CD4-positive, alpha-beta memory T cell (primary cell): ENCODE data around the gene TMTC3. TPM values are rescaled to one million over a fixed set of nuclear protein-coding genes. Genes with fewer than 3 reads are reported as not detected.
"Not testable (repeated sequence)": the region's sequence is repeated elsewhere in the genome, so short reads cannot be mapped to it uniquely, and the experiment has no call there.

Experiments
- CTCF ChIA-PET: fragments of 350-600 bp; sonication (Branson Sonifier 250); formaldehyde crosslinking; loops from one replicate; lab custom pipeline; 2021; ENCODE audit warnings: inconsistent platforms; ENCODE audit not compliant: partially characterized antibody; lab: Charles Lee
- POLR2A ChIA-PET: fragments of 350-600 bp; sonication (Branson Sonifier 250); formaldehyde crosslinking; loops from one replicate; lab custom pipeline; 2021; ENCODE audit not compliant: partially characterized antibody; lab: Charles Lee
- DNase-seq, 5 donors: peaks; one replicate each; pipeline versions ENCODE4 v3.0.0 to v3.0.0-alpha.2; 2020 to 2022; ENCODE audit warnings: mixed read lengths in 1 of 5
- H3K27ac ChIP-seq: one replicate; pipeline ENCODE4 v1.7.0; 2013; ENCODE audit warnings: low read depth, low read length
- H3K27me3 ChIP-seq: 2 replicates; pipeline ENCODE4 v1.7.0; 2013; ENCODE audit warnings: mild to moderate bottlenecking, low read length, moderate library complexity; ENCODE audit not compliant: insufficient read depth
- H3K36me3 ChIP-seq: 2 replicates; pipeline ENCODE4 v1.7.0; 2013; ENCODE audit warnings: mild to moderate bottlenecking, low read length, moderate library complexity; ENCODE audit not compliant: insufficient read depth
- H3K4me1 ChIP-seq: 2 replicates; pipeline ENCODE4 v1.7.0; 2013; ENCODE audit warnings: mild to moderate bottlenecking, low read length, moderate library complexity; ENCODE audit not compliant: insufficient read depth
- H3K4me3 ChIP-seq, 2 donors: one replicate each; pipeline ENCODE4 v1.7.0; 2013; ENCODE audit warnings: low read length in 2 of 2, mild to moderate bottlenecking in 1 of 2
- H3K9me3 ChIP-seq, 2 donors: one replicate each; pipeline ENCODE4 v1.7.0; 2013; ENCODE audit warnings: low read length in 2 of 2, control low read depth in 1 of 2; ENCODE audit not compliant: control insufficient read depth in 1 of 2
- H3K27ac Mint-ChIP-seq, 7 donors: one replicate each; pipeline ENCODE4 v1.8.0; 2020 to 2021; ENCODE audit warnings: mixed read lengths in 7 of 7, mild to moderate bottlenecking in 6 of 7, inconsistent platforms in 3 of 7, moderate library complexity in 3 of 7
- H3K27me3 Mint-ChIP-seq, 2 donors: one replicate each; pipeline ENCODE4 v1.8.0; 2020 to 2021; ENCODE audit warnings: mixed read lengths in 2 of 2
- H3K36me3 Mint-ChIP-seq, 2 donors: one replicate each; pipeline ENCODE4 v1.8.0; 2020 to 2021; ENCODE audit warnings: mixed read lengths in 2 of 2, inconsistent platforms in 1 of 2, mild to moderate bottlenecking in 1 of 2
- H3K4me1 Mint-ChIP-seq, 4 donors: one replicate each; pipeline ENCODE4 v1.8.0; 2020 to 2021; ENCODE audit warnings: mixed read lengths in 4 of 4, mild to moderate bottlenecking in 1 of 4
- H3K4me3 Mint-ChIP-seq, 8 donors: one replicate each; pipeline ENCODE4 v1.8.0; 2020 to 2021; ENCODE audit warnings: mixed read lengths in 8 of 8, mild to moderate bottlenecking in 7 of 8, moderate library complexity in 6 of 8, inconsistent platforms in 3 of 8
- H3K9me3 Mint-ChIP-seq, 8 donors: one replicate each; pipeline ENCODE4 v1.8.0; 2020 to 2021; ENCODE audit warnings: mixed read lengths in 8 of 8, mild to moderate bottlenecking in 5 of 8, inconsistent platforms in 3 of 8, moderate library complexity in 1 of 8
- intact Hi-C: fragments of 100-400 bp; cut with micrococcal nuclease; formaldehyde crosslinking; loops from one replicate; pipeline ENCODE4 v1.15.1; 2023
- polyA plus RNA-seq, 2 donors: library from polyadenylated mRNA; unstranded; fragments of 300-500 nt; fragmentation: Illumina TruSeq; gene quantifications; one replicate each; pipeline ENCODE4 v1.2.3, GENCODE V29; 2021
- total RNA-seq, 2 experiments: library from RNA; stranded (reverse); gene quantifications; one replicate each; pipeline ENCODE4 v1.2.3, GENCODE V29; 2021

The TMTC3 gene
- total and polyA plus RNA-seq, 4 experiments from 2014 or later, result 1.9 to 15.2 (median 6.8) TPM

- intact Hi-C loops, result no loop called here
- H3K9me3 ChIP-seq, result no peaks in the 10 kb centered on the region
- no peak overlapping the region for H3K27ac ChIP-seq
- H3K4me1 ChIP-seq, result no peaks in the 10 kb centered on the region
- POLR2A ChIA-PET, result no interaction called here
- no peaks in the 10 kb centered on the region for H3K27me3 ChIP-seq
- Mint-ChIP-seq H3K9me3 (peaks cover 0 to 9% (median 0%) of the 10 kb centered on the region in 8 donors), H3K4me1 (no peaks in the 10 kb centered on the region), H3K36me3 (peaks cover 5 to 10% of the 10 kb centered on the region in 2 donors), H3K4me3 (no peak overlapping the region), H3K27me3 (no peaks in the 10 kb centered on the region), H3K27ac (no peak overlapping the region)
- H3K36me3 ChIP-seq, result no peaks in the 10 kb centered on the region
- no peak for DNase-seq
- H3K4me3 ChIP-seq, result no peak overlapping the region
- CTCF ChIA-PET, result no interaction called here
Observed at GRCh38 chr12:88200029-88200428, 57.9 kb downstream of the TMTC3 start.

- no peaks in the 10 kb centered on the region for H3K27me3 ChIP-seq
- CTCF ChIA-PET, result no interaction called here
- Mint-ChIP-seq H3K27me3 (peaks cover 0 to under 1% of the 10 kb centered on the region in 2 donors), H3K9me3 (peaks cover 0 to 9% (median 0%) of the 10 kb centered on the region in 8 donors), H3K4me3 (no peak overlapping the region), H3K4me1 (no peaks in the 10 kb centered on the region), H3K27ac (no peak overlapping the region), H3K36me3 (peaks cover 0 to 1% of the 10 kb centered on the region in 2 donors)
- intact Hi-C loops, result no loop called here
- H3K36me3 ChIP-seq, result no peaks in the 10 kb centered on the region
- no peak overlapping the region for H3K27ac ChIP-seq
- no peaks in the 10 kb centered on the region for H3K4me1 ChIP-seq
- POLR2A ChIA-PET, result no interaction called here
- H3K9me3 ChIP-seq, result no peaks in the 10 kb centered on the region
- DNase-seq, result no peak
- no peak overlapping the region for H3K4me3 ChIP-seq
Observed at GRCh38 chr12:88202500-88202899, 60.4 kb downstream of the TMTC3 start.

DNA sequence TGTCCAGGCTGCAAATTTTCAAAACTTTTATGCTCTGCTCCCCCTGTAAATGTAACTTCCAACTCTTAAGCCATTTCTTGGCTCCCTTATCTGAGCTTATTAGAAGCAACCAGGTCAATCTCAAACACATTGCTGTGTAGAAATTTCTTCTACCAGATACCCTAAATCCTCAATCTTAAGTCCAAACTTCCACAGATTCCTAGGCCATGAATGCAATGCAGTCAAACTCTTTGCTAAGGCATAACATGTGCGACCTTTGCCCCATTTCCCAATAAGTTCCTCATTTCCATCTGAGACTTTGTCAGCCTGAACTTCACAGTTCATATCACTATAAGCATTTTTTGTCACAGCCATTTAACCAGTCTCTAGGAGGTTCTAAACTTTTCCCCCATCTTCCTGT, 64.5 kb downstream of the TMTC3 start:
- no peak for DNase-seq
- Histone ChIP-seq H3K9me3 (no peaks in the 10 kb centered on the region), H3K36me3 (no peaks in the 10 kb centered on the region), H3K27me3 (no peaks in the 10 kb centered on the region), H3K4me3 (no peak overlapping the region), H3K4me1 (no peaks in the 10 kb centered on the region), H3K27ac (no peak overlapping the region)
- intact Hi-C loops, result no loop called here
- H3K36me3 Mint-ChIP-seq, result peaks cover 0 to 5% of the 10 kb centered on the region in 2 donors
- no peaks in the 10 kb centered on the region for H3K4me1 Mint-ChIP-seq
- peaks cover 8 to 32% (median 25%) of the 10 kb centered on the region in 8 donors for H3K9me3 Mint-ChIP-seq
- no peak overlapping the region for H3K27ac Mint-ChIP-seq
- ChIA-PET POLR2A (no interaction called here), CTCF (no interaction called here)
- peaks cover 0 to 7% of the 10 kb centered on the region in 2 donors for H3K27me3 Mint-ChIP-seq
- H3K4me3 Mint-ChIP-seq, result no peak overlapping the region

DNA sequence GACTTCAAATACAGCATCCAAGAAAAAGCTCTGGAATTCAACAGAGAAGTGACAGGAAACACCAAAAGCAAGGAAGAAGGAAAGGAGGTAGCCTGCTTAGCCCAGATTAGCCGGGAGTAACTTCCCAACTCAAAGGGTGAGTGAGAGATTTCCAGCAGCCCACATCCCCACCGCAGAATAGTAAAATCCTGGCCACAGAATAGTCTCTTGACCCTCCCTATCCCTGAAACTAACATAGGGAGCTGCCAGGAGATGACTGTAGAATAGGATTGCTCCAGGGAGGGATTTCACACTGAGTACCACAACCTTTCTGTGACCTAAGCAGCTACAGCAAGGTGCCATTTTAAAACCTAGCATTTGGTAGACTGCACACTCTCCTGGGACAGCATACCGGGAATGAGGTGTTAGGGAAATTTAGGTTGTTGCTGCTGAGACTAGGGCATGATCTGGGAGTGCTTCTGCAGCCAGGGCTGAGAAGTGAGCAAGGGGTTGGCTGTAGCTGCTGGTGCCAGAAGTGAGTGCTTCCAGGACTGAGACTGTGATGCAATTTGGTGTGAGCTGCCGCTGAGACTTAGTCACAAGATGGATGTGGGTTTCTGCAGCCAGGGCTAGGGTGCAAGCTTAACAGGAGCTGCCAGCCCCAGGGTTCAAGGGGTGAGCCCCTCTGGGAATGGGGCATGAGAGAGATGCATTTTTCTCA, 66.0 kb downstream of the TMTC3 start:
- Histone ChIP-seq H3K4me1 (no peaks in the 10 kb centered on the region), H3K9me3 (peaks cover 0 to 3% of the 10 kb centered on the region in 2 donors), H3K27ac (no peak overlapping the region), H3K27me3 (no peaks in the 10 kb centered on the region), H3K4me3 (no peak overlapping the region), H3K36me3 (no peaks in the 10 kb centered on the region)
- intact Hi-C loops, result no loop called here
- no peak for DNase-seq
- Mint-ChIP-seq H3K36me3 (peaks cover 0 to 5% of the 10 kb centered on the region in 2 donors), H3K27me3 (peaks cover 2 to 7% of the 10 kb centered on the region in 2 donors), H3K27ac (no peak overlapping the region), H3K4me3 (no peak overlapping the region), H3K4me1 (no peaks in the 10 kb centered on the region), H3K9me3 (peaks cover 10 to 43% (median 34%) of the 10 kb centered on the region in 8 donors)
- ChIA-PET POLR2A (no interaction called here), CTCF (no interaction called here)

DNA sequence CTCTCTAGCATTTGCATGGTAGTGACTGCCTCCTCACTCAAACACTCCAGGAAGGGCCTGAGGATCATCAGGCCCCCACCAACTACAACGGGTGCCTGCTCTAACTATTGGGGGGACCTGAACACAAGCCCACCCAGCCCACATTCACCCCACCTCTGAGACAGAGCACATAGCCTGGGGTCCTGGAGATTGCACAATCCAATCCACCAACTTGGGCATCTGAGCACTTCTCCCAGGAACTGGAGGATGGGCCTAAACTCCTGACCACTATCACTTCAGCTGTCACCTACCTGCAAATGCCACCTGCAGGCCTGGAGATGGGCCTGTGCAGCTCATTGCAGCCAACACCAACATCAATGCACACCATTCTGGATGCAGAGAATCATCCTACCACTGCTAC, 66.6 kb downstream of the TMTC3 start:
- ChIA-PET POLR2A (no interaction called here), CTCF (no interaction called here)
- peaks cover 2 to 7% of the 10 kb centered on the region in 2 donors for H3K27me3 Mint-ChIP-seq
- no peak overlapping the region for H3K27ac Mint-ChIP-seq
- H3K4me1 Mint-ChIP-seq, result no peaks in the 10 kb centered on the region
- no peak overlapping the region for H3K4me3 ChIP-seq
- H3K27ac ChIP-seq, result no peak overlapping the region
- peaks cover 10 to 46% (median 37%) of the 10 kb centered on the region in 8 donors for H3K9me3 Mint-ChIP-seq
- peaks cover 0 to 3% of the 10 kb centered on the region in 2 donors for H3K9me3 ChIP-seq
- H3K4me3 Mint-ChIP-seq, result no peak overlapping the region
- no peaks in the 10 kb centered on the region for H3K4me1 ChIP-seq
- H3K36me3 Mint-ChIP-seq, result peaks cover 0 to 5% of the 10 kb centered on the region in 2 donors
- H3K27me3 ChIP-seq, result no peaks in the 10 kb centered on the region
- DNase-seq, result no peak
- H3K36me3 ChIP-seq, result no peaks in the 10 kb centered on the region
- intact Hi-C loops, result no loop called here

GRCh38 chr12:88210311-88210710, 68.2 kb downstream of the TMTC3 start:
- POLR2A ChIA-PET, H3K36me3 ChIP-seq, H3K27me3 ChIP-seq, H3K27me3 Mint-ChIP-seq, H3K4me3 Mint-ChIP-seq, H3K4me3 ChIP-seq, H3K27ac Mint-ChIP-seq, H3K36me3 Mint-ChIP-seq, CTCF ChIA-PET, H3K9me3 ChIP-seq, H3K4me1 ChIP-seq, H3K27ac ChIP-seq, H3K4me1 Mint-ChIP-seq, DNase-seq, intact Hi-C loops: not testable (repeated sequence)
- peaks cover 10 to 51% (median 46%) of the 10 kb centered on the region in 8 donors for H3K9me3 Mint-ChIP-seq

GRCh38 chr12:88218293-88218692, 76.2 kb downstream of the TMTC3 start:
- no peaks in the 10 kb centered on the region for H3K9me3 ChIP-seq
- Mint-ChIP-seq H3K27ac (no peak overlapping the region), H3K4me3 (no peak overlapping the region), H3K27me3 (peaks cover 0 to 1% of the 10 kb centered on the region in 2 donors), H3K4me1 (no peaks in the 10 kb centered on the region), H3K9me3 (peaks cover 0 to 43% (median 25%) of the 10 kb centered on the region in 8 donors), H3K36me3 (no peaks in the 10 kb centered on the region)
- H3K4me3 ChIP-seq, result no peak overlapping the region
- no peaks in the 10 kb centered on the region for H3K27me3 ChIP-seq
- no peak overlapping the region for H3K27ac ChIP-seq
- H3K4me1 ChIP-seq, result no peaks in the 10 kb centered on the region
- no peaks in the 10 kb centered on the region for H3K36me3 ChIP-seq
- intact Hi-C loops, result no loop called here
- CTCF ChIA-PET, result no interaction called here
- POLR2A ChIA-PET, result no interaction called here
- DNase-seq, result no peak
